Measurements from ENCODE around the gene FRRS1L.

FRRS1L gene

GRCh38 chr9:109159583-109159982, 7.5 kb downstream of the FRRS1L start:
- H3K27ac ChIP-seq (ENCODE audit: insufficient read depth, low read depth, low read length, poor library complexity, severe bottlenecking) = no peak overlapping the region
- H3K4me1 ChIP-seq (ENCODE audit: control insufficient read depth, insufficient read depth, low read length) = no peaks in the 10 kb centered on the region
- no peaks in the 10 kb centered on the region for H3K9me3 ChIP-seq (ENCODE audit: control insufficient read depth, low read length)
- WGBS, 2 experiments = 94 to 95% methylated on average over 4 of the region's 4 CpGs
- H3K4me3 ChIP-seq (ENCODE audit: insufficient read depth, low read depth, low read length) = no peak overlapping the region
- peaks cover 34% of the 10 kb centered on the region for H3K27me3 ChIP-seq (ENCODE audit: control insufficient read depth, insufficient read depth, low read length, poor library complexity, severe bottlenecking)
- no peaks in the 10 kb centered on the region for H3K36me3 ChIP-seq (ENCODE audit: control insufficient read depth, insufficient read depth, low read length)

- peaks cover 25% of the 10 kb centered on the region for H3K27me3 ChIP-seq (ENCODE audit: control insufficient read depth, insufficient read depth, low read length, poor library complexity, severe bottlenecking)
- no peak overlapping the region for H3K27ac ChIP-seq (ENCODE audit: insufficient read depth, low read depth, low read length, poor library complexity, severe bottlenecking)
- H3K9me3 ChIP-seq (ENCODE audit: control insufficient read depth, low read length) = no peaks in the 10 kb centered on the region
- H3K4me1 ChIP-seq (ENCODE audit: control insufficient read depth, insufficient read depth, low read length) = no peaks in the 10 kb centered on the region
- H3K36me3 ChIP-seq (ENCODE audit: control insufficient read depth, insufficient read depth, low read length) = no peaks in the 10 kb centered on the region
- no peak overlapping the region for H3K4me3 ChIP-seq (ENCODE audit: insufficient read depth, low read depth, low read length)
These were observed 8.4 kb downstream of the FRRS1L start for GRCh38 chr9:109158651-109159050.

- H3K4me3 ChIP-seq (ENCODE audit: insufficient read depth, low read depth, low read length) = no peak overlapping the region
These were observed 10.3 kb downstream of the FRRS1L start for GRCh38 chr9:109156708-109157107.

GRCh38 chr9:109150925-109151545, 16.0 kb downstream of the FRRS1L start:
- no peaks in the 10 kb centered on the region for H3K9me3 ChIP-seq (ENCODE audit: control insufficient read depth, low read length)
- H3K4me1 ChIP-seq (ENCODE audit: control insufficient read depth, insufficient read depth, low read length) = no peaks in the 10 kb centered on the region
- H3K36me3 ChIP-seq (ENCODE audit: control insufficient read depth, insufficient read depth, low read length) = no peaks in the 10 kb centered on the region
- no peaks in the 10 kb centered on the region for H3K27me3 ChIP-seq (ENCODE audit: control insufficient read depth, insufficient read depth, low read length, poor library complexity, severe bottlenecking)
- no peak overlapping the region for H3K4me3 ChIP-seq (ENCODE audit: insufficient read depth, low read depth, low read length)
- no peak overlapping the region for H3K27ac ChIP-seq (ENCODE audit: insufficient read depth, low read depth, low read length, poor library complexity, severe bottlenecking)
- 92 to 95% methylated on average over 3 of the region's 3 CpGs for WGBS, 2 experiments

More at GRCh38 chr9:109156708-109157107, 10.3 kb downstream of the FRRS1L start:
- Histone ChIP-seq H3K27me3 (ENCODE audit: control insufficient read depth, insufficient read depth, low read length, poor library complexity, severe bottlenecking) (peaks cover 7% of the 10 kb centered on the region), H3K9me3 (ENCODE audit: control insufficient read depth, low read length) (no peaks in the 10 kb centered on the region), H3K4me1 (ENCODE audit: control insufficient read depth, insufficient read depth, low read length) (no peaks in the 10 kb centered on the region), H3K27ac (ENCODE audit: insufficient read depth, low read depth, low read length, poor library complexity, severe bottlenecking) (no peak overlapping the region), H3K36me3 (ENCODE audit: control insufficient read depth, insufficient read depth, low read length) (no peaks in the 10 kb centered on the region)
- WGBS, 2 experiments = 82 to 89% methylated on average over 7 of the region's 8 CpGs

- H3K36me3 ChIP-seq (ENCODE audit: control insufficient read depth, insufficient read depth, low read length) = no peaks in the 10 kb centered on the region
- no peak overlapping the region for H3K4me3 ChIP-seq (ENCODE audit: insufficient read depth, low read depth, low read length)
- WGBS, 2 experiments = 91 to 100% methylated on average over 2 to 3 of the region's 4 CpGs
- H3K27ac ChIP-seq (ENCODE audit: insufficient read depth, low read depth, low read length, poor library complexity, severe bottlenecking) = no peak overlapping the region
- no peaks in the 10 kb centered on the region for H3K9me3 ChIP-seq (ENCODE audit: control insufficient read depth, low read length)
- no peaks in the 10 kb centered on the region for H3K4me1 ChIP-seq (ENCODE audit: control insufficient read depth, insufficient read depth, low read length)
- H3K27me3 ChIP-seq (ENCODE audit: control insufficient read depth, insufficient read depth, low read length, poor library complexity, severe bottlenecking) = no peaks in the 10 kb centered on the region
These were observed 17.3 kb downstream of the FRRS1L start for GRCh38 chr9:109149722-109150121.

GRCh38 chr9:109149089-109149488, 18.0 kb downstream of the FRRS1L start:
- H3K27ac ChIP-seq (ENCODE audit: insufficient read depth, low read depth, low read length, poor library complexity, severe bottlenecking) = no peak overlapping the region
- WGBS, 2 experiments = 88 to 91% methylated on average over 5 of the region's 5 CpGs

GRCh38 chr9:109145051-109145450, 22.0 kb downstream of the FRRS1L start:
- Histone ChIP-seq H3K9me3 (ENCODE audit: control insufficient read depth, low read length) (no peaks in the 10 kb centered on the region), H3K27me3 (ENCODE audit: control insufficient read depth, insufficient read depth, low read length, poor library complexity, severe bottlenecking) (no peaks in the 10 kb centered on the region), H3K4me3 (ENCODE audit: insufficient read depth, low read depth, low read length) (no peak overlapping the region), H3K27ac (ENCODE audit: insufficient read depth, low read depth, low read length, poor library complexity, severe bottlenecking) (no peak overlapping the region), H3K4me1 (ENCODE audit: control insufficient read depth, insufficient read depth, low read length) (no peaks in the 10 kb centered on the region), H3K36me3 (ENCODE audit: control insufficient read depth, insufficient read depth, low read length) (no peaks in the 10 kb centered on the region)
- 90 to 94% methylated on average over 6 of the region's 6 CpGs for WGBS, 2 experiments

More at GRCh38 chr9:109149089-109149488, 18.0 kb downstream of the FRRS1L start:
- Histone ChIP-seq H3K27me3 (ENCODE audit: control insufficient read depth, insufficient read depth, low read length, poor library complexity, severe bottlenecking) (no peaks in the 10 kb centered on the region), H3K4me1 (ENCODE audit: control insufficient read depth, insufficient read depth, low read length) (no peaks in the 10 kb centered on the region), H3K4me3 (ENCODE audit: insufficient read depth, low read depth, low read length) (no peak overlapping the region), H3K36me3 (ENCODE audit: control insufficient read depth, insufficient read depth, low read length) (no peaks in the 10 kb centered on the region), H3K9me3 (ENCODE audit: control insufficient read depth, low read length) (no peaks in the 10 kb centered on the region)

- H3K27ac ChIP-seq (ENCODE audit: insufficient read depth, low read depth, low read length, poor library complexity, severe bottlenecking) = no peak overlapping the region
- no peaks in the 10 kb centered on the region for H3K4me1 ChIP-seq (ENCODE audit: control insufficient read depth, insufficient read depth, low read length)
- no peak overlapping the region for H3K4me3 ChIP-seq (ENCODE audit: insufficient read depth, low read depth, low read length)
- no peaks in the 10 kb centered on the region for H3K9me3 ChIP-seq (ENCODE audit: control insufficient read depth, low read length)
- WGBS, 2 experiments = 81 to 88% methylated on average over 5 of the region's 5 CpGs
- H3K36me3 ChIP-seq (ENCODE audit: control insufficient read depth, insufficient read depth, low read length) = no peaks in the 10 kb centered on the region
- H3K27me3 ChIP-seq (ENCODE audit: control insufficient read depth, insufficient read depth, low read length, poor library complexity, severe bottlenecking) = no peaks in the 10 kb centered on the region
These were observed 23.0 kb downstream of the FRRS1L start for GRCh38 chr9:109143881-109144562.

- 94% methylated on average over 5 of the region's 5 CpGs for WGBS, 2 experiments
- no peaks in the 10 kb centered on the region for H3K4me1 ChIP-seq (ENCODE audit: control insufficient read depth, insufficient read depth, low read length)
- H3K4me3 ChIP-seq (ENCODE audit: insufficient read depth, low read depth, low read length) = no peak overlapping the region
- no peaks in the 10 kb centered on the region for H3K36me3 ChIP-seq (ENCODE audit: control insufficient read depth, insufficient read depth, low read length)
- H3K27ac ChIP-seq (ENCODE audit: insufficient read depth, low read depth, low read length, poor library complexity, severe bottlenecking) = no peak overlapping the region
- H3K27me3 ChIP-seq (ENCODE audit: control insufficient read depth, insufficient read depth, low read length, poor library complexity, severe bottlenecking) = no peaks in the 10 kb centered on the region
- no peaks in the 10 kb centered on the region for H3K9me3 ChIP-seq (ENCODE audit: control insufficient read depth, low read length)
These were observed 25.7 kb downstream of the FRRS1L start for GRCh38 chr9:109141375-109141774.

GRCh38 chr9:109139851-109140250, 27.2 kb downstream of the FRRS1L start:
- Histone ChIP-seq H3K36me3 (ENCODE audit: control insufficient read depth, insufficient read depth, low read length) (no peaks in the 10 kb centered on the region), H3K4me1 (ENCODE audit: control insufficient read depth, insufficient read depth, low read length) (no peaks in the 10 kb centered on the region), H3K9me3 (ENCODE audit: control insufficient read depth, low read length) (no peaks in the 10 kb centered on the region), H3K27me3 (ENCODE audit: control insufficient read depth, insufficient read depth, low read length, poor library complexity, severe bottlenecking) (no peaks in the 10 kb centered on the region), H3K27ac (ENCODE audit: insufficient read depth, low read depth, low read length, poor library complexity, severe bottlenecking) (no peak overlapping the region), H3K4me3 (ENCODE audit: insufficient read depth, low read depth, low read length) (no peak overlapping the region)
- WGBS, 2 experiments = 95 to 97% methylated on average over 1 of the region's 1 CpG
